WERI-Rb-1 (cell line): ENCODE measurements around the gene NUDT16L1.

Source experiments
- DNase-seq: peaks from one replicate; pipeline ENCODE4 v3.0.0-alpha.2; 2020
- H3K27ac ChIP-seq: fragments of 250-450 bp; sonication (Bioruptor Pico); 2 replicates; pipeline ENCODE4 v1.5.1; 2020; ENCODE audit warnings: mild to moderate bottlenecking, moderate library complexity
- H3K27me3 ChIP-seq: fragments of 250-450 bp; sonication (Bioruptor Pico); 2 replicates; pipeline ENCODE4 v1.5.1; 2021; ENCODE audit warnings: mild to moderate bottlenecking, low read depth, moderate library complexity; ENCODE audit not compliant: insufficient read depth, severe bottlenecking
- H3K36me3 ChIP-seq: fragments of 250-450 bp; sonication (Bioruptor Pico); 2 replicates; pipeline ENCODE4 v1.5.1; 2020; ENCODE audit warnings: mild to moderate bottlenecking, moderate library complexity
- H3K4me3 ChIP-seq: 2 replicates; pipeline ENCODE4 v1.5.1; 2011; ENCODE audit warnings: low read depth, mild to moderate bottlenecking, control low read depth, low read length
- H3K9me3 ChIP-seq: fragments of 250-450 bp; sonication (Bioruptor Pico); 2 replicates; pipeline ENCODE4 v1.5.1; 2021; ENCODE audit warnings: mild to moderate bottlenecking, moderate library complexity; ENCODE audit not compliant: severe bottlenecking
- TF ChIP-seq, protein P1 (sequence below): IDR thresholded peaks from 2 replicates; pipeline ENCODE4 v1.5.1; 2011; ENCODE audit warnings: low read depth, mild to moderate bottlenecking, control low read depth, inconsistent platforms, low read length

NUDT16L1 gene

GRCh38 chr16:4655801-4656200, 37.6 kb upstream of the NUDT16L1 start:
- Histone ChIP-seq H3K36me3 (peaks cover 64% of the 10 kb centered on the region), H3K4me3 (no peak overlapping the region), H3K27ac (no peak overlapping the region), H3K9me3 (no peaks in the 10 kb centered on the region), H3K27me3 (no peaks in the 10 kb centered on the region)
- TF ChIP-seq, protein P1, sequence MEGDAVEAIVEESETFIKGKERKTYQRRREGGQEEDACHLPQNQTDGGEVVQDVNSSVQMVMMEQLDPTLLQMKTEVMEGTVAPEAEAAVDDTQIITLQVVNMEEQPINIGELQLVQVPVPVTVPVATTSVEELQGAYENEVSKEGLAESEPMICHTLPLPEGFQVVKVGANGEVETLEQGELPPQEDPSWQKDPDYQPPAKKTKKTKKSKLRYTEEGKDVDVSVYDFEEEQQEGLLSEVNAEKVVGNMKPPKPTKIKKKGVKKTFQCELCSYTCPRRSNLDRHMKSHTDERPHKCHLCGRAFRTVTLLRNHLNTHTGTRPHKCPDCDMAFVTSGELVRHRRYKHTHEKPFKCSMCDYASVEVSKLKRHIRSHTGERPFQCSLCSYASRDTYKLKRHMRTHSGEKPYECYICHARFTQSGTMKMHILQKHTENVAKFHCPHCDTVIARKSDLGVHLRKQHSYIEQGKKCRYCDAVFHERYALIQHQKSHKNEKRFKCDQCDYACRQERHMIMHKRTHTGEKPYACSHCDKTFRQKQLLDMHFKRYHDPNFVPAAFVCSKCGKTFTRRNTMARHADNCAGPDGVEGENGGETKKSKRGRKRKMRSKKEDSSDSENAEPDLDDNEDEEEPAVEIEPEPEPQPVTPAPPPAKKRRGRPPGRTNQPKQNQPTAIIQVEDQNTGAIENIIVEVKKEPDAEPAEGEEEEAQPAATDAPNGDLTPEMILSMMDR: no peak
- no peak for DNase-seq

DNA sequence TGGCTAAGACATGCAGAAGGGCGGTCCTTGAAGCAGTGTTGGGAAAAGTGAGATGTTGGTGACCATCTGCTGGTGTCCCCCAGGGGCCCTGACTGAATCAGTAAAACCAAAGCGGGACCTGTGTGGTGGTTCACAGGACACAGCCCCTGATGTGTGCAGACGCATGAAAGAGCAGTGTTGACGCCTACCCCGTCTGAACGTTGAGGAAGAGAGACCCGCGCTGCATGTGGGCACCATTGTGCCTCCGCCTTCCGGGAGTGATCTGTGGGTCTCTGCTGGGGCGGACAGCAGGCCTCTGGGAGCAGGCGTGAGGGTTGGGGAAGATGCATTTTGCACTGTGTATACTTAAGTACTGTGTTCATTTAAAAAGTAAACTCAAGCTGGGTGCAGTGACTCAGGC, 37.1 kb upstream of the NUDT16L1 start:
- Histone ChIP-seq H3K36me3 (peaks cover 60% of the 10 kb centered on the region), H3K27ac (no peak overlapping the region), H3K4me3 (no peak overlapping the region), H3K27me3 (no peaks in the 10 kb centered on the region), H3K9me3 (no peaks in the 10 kb centered on the region)
- TF ChIP-seq, protein P1: no peak
- DNase-seq: no peak

DNA sequence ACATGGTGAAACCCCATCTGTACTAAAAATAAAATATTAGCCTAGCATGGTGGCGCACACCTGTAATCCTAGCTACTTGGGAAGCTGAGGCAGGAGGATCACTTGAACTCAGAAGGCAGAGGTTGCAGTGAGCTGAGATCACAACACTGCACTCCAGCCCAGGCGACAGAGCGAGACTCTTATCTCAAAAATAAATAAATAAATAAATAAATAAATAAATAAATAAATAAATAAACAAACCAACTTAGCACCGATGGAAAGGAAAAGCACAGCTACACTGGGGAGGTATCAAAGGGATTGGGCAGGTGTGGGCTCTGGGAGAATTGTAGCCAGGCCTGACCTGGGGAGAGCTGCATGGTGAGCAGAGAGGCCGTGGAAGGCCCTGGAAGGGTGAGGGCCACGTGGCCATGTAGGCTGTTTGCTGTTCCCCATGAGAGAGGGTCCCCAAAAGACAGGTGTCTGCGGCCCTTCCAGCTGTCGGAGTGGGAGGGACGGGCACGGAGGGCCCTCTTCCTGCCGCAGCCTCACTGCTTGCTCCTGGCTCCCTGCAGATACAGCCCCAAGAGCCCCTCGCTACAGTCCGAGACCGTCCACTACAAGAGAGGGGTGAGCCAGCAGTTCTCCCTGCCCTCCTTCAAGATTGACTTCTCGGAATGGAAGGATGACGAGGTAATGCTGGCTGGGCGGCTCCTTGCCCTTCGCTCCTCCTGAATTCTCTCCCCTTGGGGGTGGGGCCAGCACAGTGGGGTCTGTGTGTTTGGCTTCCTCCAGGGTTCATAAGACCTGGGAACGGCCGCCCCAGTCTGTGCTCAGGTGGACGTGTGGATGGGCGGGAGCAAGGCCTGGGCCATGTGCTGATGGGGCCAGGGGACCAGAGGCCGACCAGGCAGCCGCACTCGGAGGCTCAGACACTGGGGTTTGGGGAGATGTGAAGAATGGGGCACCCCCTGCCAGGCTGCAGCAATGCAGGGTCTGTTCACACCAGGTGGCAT, 36.4 kb upstream of the NUDT16L1 start:
- no peak overlapping the region for H3K4me3 ChIP-seq

GRCh38 chr16:4659363-4660353, 33.7 kb upstream of the NUDT16L1 start:
- no peak for DNase-seq
- Histone ChIP-seq H3K36me3 (peaks cover 36% of the 10 kb centered on the region), H3K27ac (no peak overlapping the region), H3K4me3 (no peak overlapping the region), H3K27me3 (no peaks in the 10 kb centered on the region), H3K9me3 (no peaks in the 10 kb centered on the region)
- TF ChIP-seq, protein P1: no peak

More for the DNA sequence above, 36.4 kb upstream of the NUDT16L1 start:
- TF ChIP-seq, protein P1: no peak
- H3K27ac ChIP-seq: no peak overlapping the region
- DNase-seq: no peak
- H3K27me3 ChIP-seq: no peaks in the 10 kb centered on the region
- H3K36me3 ChIP-seq: peaks cover 55% of the 10 kb centered on the region
- no peaks in the 10 kb centered on the region for H3K9me3 ChIP-seq

GRCh38 chr16:4660454-4661007, 32.8 kb upstream of the NUDT16L1 start:
- TF ChIP-seq, protein P1: no peak
- H3K36me3 ChIP-seq: peaks cover 34% of the 10 kb centered on the region

More at GRCh38 chr16:4660454-4661007, 32.8 kb upstream of the NUDT16L1 start:
- DNase-seq: no peak
- Histone ChIP-seq H3K27me3 (no peaks in the 10 kb centered on the region), H3K9me3 (no peaks in the 10 kb centered on the region), H3K27ac (no peak overlapping the region), H3K4me3 (no peak overlapping the region)
